Cardiac ventricle fibroblast (primary cell): ENCODE measurements around the gene NFKBIE. TPM values are rescaled to one million over a fixed set of nuclear protein-coding genes. Genes with fewer than 3 reads are reported as not detected.

Experiments used
- total RNA-seq: library from RNA; depleted of rRNA; stranded (reverse); fragments of >200 nt; gene quantifications from 2 replicates; pipeline ENCODE4 v1.2.3, GENCODE V29; 2015

NFKBIE gene, protein sequence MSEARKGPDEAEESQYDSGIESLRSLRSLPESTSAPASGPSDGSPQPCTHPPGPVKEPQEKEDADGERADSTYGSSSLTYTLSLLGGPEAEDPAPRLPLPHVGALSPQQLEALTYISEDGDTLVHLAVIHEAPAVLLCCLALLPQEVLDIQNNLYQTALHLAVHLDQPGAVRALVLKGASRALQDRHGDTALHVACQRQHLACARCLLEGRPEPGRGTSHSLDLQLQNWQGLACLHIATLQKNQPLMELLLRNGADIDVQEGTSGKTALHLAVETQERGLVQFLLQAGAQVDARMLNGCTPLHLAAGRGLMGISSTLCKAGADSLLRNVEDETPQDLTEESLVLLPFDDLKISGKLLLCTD
- 6.2 and 6.5 TPM in 2 replicates for total RNA-seq

DNA sequence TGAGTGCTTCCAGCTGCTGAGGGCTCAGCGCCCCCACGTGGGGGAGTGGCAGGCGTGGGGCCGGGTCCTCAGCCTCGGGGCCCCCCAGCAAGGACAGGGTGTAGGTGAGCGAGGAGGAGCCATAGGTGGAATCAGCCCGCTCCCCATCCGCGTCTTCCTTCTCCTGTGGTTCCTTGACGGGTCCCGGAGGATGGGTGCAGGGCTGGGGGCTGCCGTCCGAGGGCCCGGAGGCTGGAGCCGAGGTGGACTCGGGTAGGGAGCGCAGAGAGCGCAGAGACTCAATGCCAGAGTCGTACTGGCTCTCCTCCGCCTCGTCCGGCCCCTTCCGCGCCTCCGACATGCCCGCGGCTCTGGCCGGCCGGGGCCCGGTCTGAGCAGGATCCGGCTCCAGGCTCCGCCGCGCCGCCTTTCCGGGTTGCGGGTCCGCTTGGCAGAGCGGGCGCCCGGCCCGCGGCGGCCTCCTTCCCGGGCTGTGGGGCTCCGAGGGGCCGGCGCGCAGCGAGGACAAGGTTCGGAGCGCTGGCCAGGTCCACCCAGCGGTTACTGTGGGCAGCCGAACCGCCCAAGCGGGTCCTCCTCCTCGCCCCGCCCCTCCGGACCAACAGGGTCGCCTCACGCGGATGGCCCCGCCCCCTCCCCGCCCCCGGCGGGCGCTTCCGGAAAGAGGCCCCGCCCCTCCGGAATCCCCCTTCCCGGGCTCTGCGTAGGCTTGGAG lies at the start of gene NFKBIE:
TSS of gene NFKBIE (minus strand) at position 545 of the 715 bp plus-strand sequence. CDS start at position 340, 205 bp downstream.

DNA sequence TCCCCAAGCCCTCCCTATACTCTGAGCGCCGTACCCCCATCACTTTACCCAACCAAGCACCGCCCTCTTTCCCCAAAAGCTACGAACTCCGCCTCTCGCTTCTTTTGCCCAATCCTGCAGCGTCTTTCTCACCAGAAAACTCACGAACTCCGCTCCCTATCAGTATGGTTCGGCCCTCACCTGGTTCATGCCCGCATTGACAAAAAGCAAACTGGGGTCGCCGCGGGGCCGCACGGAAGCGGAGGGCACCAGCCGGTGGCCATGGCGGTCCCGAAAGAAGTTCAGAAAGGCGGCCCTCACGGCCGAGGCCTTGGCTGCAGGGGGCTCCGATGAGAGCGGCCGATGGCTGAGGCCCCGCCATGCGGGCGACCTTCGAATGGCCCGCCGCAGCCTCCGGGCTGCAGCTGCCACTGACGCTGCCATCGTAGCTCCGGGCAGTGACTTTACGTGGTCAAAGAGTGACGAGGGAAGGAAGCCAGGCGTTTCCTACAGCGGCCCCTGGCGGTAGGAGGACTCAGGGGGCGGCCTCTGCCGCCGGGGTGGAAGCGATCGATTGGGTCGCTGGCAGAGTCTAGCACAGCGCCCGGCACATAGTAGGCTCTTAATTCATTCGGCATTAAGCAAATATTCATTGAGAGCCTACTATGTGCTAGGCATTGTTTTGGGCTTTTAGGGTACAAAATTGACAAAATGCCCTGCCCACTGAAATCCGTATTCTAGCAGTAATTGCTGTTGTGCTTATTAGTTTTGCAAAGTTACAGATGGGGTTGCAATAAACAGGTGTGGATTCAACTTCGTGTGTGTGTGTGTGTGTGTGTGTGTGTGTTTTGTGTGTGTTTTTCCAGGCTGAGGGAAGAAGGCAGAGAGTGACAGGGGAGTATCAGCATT lies 47.8 kb upstream of the NFKBIE start, which contains the start of gene AARS2:
TSS of gene AARS2 (minus strand) at position 447 of the 888 bp plus-strand sequence. CDS start at position 423, 24 bp downstream.

DNA sequence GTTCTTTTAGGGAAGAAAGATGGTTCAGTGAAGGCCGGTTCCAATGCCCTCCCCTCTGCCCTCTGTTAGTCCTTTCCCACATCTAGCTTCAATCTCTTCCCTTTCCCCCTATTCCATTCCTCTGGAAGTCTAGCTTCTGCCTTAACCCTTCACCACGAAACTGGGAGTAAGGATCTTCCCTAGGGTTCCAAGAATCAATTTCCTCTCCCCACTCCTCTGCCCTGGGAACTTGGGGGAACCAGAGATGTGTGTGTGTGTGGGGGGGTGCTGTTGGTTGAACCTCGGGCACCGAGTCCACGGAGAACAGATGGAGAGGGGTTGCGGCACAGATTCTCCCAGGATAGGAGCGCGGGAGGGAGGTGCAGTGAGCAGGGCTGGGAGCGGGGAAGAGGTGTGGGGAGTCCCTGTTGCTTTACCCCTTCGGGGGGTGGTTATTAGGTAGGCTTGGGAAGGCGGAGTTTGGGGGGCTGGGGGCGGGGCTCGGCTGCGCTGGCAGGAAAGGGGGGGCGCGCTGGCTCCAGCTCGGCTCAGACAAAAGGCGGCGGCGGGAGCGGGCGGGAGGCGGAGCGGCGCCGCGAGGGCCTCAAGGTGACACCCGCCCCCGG lies 4.7 kb upstream of the NFKBIE start, which contains the start of gene TMEM151B:
TSS of gene TMEM151B (plus strand) at position 530 of the 605 bp plus-strand sequence. CDS start 293 bp downstream, outside the sequence.

DNA sequence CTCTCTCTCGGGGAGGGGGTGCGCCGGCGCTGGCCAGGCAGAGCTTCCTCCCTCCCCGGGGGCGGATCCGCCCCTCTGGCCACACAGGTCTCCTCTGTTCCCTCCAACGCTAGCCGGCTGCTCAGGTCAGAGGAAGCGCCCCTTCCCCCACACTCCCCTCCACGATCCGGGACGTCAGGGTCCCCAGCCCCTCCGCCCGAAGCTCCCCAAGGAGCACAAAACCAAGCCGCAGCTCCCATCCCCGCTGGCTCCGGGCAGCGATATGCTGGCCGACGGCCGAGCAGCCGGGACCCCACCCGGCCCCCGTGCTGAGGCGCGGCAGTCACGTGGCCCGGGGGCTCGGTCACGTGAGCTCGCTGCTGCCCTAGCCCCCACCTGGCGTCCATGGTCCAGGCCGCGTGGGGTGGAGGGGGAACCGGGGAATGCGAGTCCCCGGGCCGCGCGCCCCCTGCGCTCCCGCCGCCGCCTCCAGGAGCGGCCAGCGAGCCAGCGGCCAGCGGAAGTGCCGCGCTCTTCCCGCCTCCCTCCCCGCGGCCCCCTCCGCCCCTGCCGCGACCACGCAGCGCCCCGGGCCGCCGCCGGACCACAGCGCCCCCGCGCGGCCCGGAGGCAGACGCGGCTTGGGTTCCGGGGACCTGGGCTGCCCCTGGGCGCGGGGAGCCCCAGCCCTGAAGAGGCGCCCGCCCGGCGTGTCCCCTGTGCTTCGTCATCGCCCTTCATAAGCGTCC lies 8.2 kb downstream of the NFKBIE start, which contains the start of gene SLC35B2:
TSS of gene SLC35B2 (minus strand) at position 504 of the 728 bp plus-strand sequence. CDS start at position 386, 118 bp downstream.

DNA sequence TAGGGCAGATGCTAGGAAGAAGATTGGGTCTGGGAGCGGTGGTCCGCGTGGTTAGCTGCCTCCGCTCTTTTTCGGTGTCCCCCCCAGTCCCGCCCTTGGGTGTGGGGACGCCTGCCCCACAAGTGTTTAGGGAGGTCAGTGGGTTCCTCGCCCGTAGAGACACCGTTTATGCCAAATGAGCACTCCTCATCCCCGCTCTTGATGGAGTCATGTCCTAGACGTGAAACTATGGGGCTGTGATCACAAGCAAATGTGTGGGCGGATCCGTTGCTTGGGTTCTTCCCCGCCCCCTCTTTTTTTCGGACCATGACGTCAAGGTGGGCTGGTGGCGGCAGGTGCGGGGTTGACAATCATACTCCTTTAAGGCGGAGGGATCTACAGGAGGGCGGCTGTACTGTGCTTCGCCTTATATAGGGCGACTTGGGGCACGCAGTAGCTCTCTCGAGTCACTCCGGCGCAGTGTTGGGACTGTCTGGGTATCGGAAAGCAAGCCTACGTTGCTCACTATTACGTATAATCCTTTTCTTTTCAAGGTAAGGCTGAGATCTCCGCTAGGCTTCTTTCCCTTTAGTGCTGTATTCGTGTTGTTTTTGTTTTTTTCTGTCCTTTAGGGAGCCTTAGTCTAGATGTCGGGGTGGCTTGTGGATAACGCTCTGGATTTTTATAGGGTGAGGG lies 18.6 kb downstream of the NFKBIE start, which contains the start of gene HSP90AB1:
TSS of gene HSP90AB1 (plus strand) at position 439 of the 675 bp plus-strand sequence. CDS start 1,529 bp downstream, outside the sequence.

DNA sequence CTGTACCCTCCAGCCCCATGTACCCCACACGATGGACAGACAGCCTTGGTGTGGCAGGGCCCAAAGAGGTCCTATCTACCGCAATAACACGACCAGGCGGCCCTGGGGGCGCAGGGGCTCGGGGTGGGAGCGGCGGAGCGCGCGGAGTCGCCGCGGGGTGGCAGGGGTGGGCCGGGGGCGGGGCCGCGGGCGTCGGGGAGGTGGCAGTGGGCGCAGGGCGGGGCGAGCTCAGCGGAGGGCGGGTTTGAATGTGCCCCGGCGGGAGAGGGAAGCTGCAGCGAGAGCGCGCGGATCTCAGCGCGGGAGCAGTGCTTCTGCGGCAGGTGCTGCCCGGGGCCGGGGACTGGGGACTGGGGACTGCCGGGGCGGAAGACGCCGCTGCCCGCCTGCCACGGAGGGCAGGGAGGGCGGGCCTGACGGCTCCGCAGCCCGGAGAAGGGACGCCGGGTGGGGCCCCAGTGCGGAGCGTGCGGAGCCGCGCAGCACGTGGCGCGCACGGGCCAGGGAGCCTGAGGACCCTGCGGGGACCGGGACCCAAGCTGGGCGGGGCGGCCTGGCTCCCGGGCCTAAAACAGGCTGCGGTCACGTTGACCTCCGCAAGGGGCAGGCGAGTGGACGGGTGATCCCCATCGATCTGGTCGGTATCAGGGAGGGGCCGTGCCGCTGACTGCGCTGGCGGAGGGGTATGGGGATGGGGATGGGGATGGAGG lies 41.9 kb downstream of the NFKBIE start, which contains the start of gene SLC29A1:
TSS of gene SLC29A1 (plus strand) at position 277 of the 710 bp plus-strand sequence. CDS start 3,719 bp downstream, outside the sequence.

DNA sequence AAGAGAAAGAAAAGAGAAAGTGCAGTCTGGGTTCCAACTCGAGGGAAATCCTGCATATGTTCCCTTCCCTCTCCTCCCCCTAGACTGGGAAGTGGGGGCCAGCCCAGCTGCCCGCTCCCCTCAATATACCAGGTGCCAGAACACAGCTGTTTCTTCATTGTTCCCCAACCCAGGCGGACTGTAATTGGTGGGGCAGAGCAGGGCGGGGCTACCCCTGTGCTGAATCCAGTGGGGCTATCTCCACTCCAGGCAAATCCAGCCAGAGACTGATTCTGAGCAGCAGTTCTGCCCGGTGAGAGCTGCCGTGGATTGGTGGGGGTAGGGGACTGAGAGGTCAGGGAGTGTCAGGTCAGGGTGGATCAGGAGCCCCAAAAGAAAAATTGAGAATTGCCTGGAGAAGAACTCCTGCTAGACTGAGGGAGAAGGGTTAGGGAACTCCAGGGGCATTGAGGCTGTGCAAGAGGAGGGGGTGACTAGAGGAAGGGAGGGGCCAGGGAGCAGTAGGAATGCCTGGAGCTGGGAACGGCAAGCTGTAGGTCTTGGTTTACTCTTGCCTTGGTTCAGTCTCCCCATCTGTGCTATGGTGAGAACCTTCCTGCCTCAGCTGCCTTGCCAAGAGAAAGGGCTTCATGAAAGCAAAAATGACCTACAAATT lies 48.5 kb downstream of the NFKBIE start, which contains the start of gene MYMX:
TSS of gene MYMX (plus strand) at position 250 of the 655 bp plus-strand sequence. CDS start 546 bp downstream, outside the sequence.

Other genes starting within 250 kb of the NFKBIE start
- 35.7 and 39.7 TPM in 2 replicates for gene MRPL14, start 138.1 kb downstream of the NFKBIE start, total RNA-seq
- gene TMEM63B, start 138.0 kb downstream of the NFKBIE start, total RNA-seq: 13.0 and 23.9 TPM in 2 replicates
- 0.12 and 0.34 TPM in 2 replicates for gene CAPN11, start 106.7 kb downstream of the NFKBIE start, total RNA-seq
- gene MYMX, start 48.6 kb downstream of the NFKBIE start, total RNA-seq: not detected in 2 replicates
- gene SLC29A1, start 42.0 kb downstream of the NFKBIE start, total RNA-seq: 6.1 and 9.5 TPM in 2 replicates
- 553 and 563 TPM in 2 replicates for gene HSP90AB1, start 18.4 kb downstream of the NFKBIE start, total RNA-seq
- 38.7 and 42.3 TPM in 2 replicates for gene SLC35B2, start 8.0 kb downstream of the NFKBIE start, total RNA-seq
- gene TMEM151B, start 4.9 kb upstream of the NFKBIE start, total RNA-seq: 0.06 TPM in 1 of 2 replicates, not detected in the other
- 6.5 and 7.0 TPM in 2 replicates for gene AARS2, start 47.8 kb upstream of the NFKBIE start, total RNA-seq
- not detected in 2 replicates for gene SPATS1, start 77.1 kb upstream of the NFKBIE start, total RNA-seq
- gene CDC5L, start 122.2 kb upstream of the NFKBIE start, total RNA-seq: 10.7 and 13.5 TPM in 2 replicates